GM18951 (cell line): ENCODE results near the gene MYL10.

Source experiments
- POLR2A ChIP-seq: IDR thresholded peaks from 4 replicates; pipeline ENCODE4 v1.6.1; 2011; ENCODE audit warnings: mild to moderate bottlenecking; ENCODE audit not compliant: insufficient read length, insufficient read depth; ENCODE audit errors: extremely low read depth
- in situ Hi-C: fragments of 300-500 bp; cut with MboI; formaldehyde crosslinking; loops from one replicate; pipeline ENCODE4 v1.12.0; 2022; ENCODE audit warnings: low sequenced_read_pairs, mixed read lengths, inconsistent platforms; ENCODE audit not compliant: unreplicated experiment

Gene MYL10

DNA sequence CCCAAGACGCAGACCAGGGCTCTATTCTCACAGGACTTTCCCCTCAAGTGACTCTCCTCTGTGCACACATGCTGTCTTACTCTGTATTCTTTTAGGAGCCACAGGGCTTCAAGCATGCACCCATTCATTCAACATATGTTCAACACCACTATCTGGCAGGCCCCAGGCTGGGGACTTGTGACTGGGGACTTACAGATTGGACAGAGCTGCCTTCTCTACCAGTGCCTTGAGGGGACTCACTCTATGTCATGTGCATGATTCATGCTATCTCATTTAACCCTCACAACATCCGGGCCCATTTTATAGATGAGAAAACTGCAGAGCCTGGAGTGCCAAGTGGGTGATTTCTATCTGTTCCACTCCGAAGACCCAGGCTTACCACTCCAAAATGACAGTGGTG, 34.3 kb downstream of the MYL10 start:
- no peak for TF ChIP-seq POLR2A
- in situ Hi-C loops = no loop called here

DNA sequence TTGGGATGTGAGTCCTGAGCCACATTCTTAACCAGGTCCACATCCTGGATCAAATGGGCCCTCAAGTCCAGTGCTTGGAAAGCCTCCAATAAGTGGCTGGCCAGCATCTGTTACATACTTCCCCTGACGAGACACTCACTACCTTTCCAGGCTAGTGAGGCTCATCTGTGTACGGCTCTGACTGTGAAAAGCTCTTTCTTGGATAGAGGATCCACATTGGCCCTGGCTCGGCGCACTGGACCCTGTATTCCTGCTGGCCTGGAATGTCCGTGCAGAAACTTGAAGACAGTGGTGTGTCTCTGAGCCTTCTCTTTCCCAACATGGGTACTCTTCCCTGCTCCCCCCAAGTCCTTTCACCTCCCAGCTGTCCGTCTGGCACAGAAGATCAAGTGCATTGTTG, 35.5 kb downstream of the MYL10 start:
- TF ChIP-seq POLR2A = no peak
- in situ Hi-C loops = no loop called here

DNA sequence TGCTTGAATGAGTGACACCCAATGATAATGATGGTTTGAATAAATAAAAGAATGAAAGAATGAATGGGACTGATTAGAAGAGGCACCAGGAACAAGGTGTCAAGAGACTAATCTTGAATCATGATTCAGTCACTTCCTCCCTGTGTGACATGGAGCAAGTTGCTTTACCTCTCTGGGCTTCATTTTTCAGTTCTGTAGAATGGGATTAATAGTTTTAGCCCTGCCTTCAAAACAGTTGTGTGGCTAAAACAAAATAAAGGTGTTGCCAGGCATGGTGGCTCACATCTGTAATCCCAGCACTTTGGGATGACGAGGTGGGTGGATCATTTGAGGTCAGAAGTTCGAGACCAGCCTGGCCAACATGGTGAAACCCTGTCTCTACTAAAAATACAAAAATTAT, 37.6 kb downstream of the MYL10 start:
- in situ Hi-C loops = no loop called here
- no peak for TF ChIP-seq POLR2A

DNA sequence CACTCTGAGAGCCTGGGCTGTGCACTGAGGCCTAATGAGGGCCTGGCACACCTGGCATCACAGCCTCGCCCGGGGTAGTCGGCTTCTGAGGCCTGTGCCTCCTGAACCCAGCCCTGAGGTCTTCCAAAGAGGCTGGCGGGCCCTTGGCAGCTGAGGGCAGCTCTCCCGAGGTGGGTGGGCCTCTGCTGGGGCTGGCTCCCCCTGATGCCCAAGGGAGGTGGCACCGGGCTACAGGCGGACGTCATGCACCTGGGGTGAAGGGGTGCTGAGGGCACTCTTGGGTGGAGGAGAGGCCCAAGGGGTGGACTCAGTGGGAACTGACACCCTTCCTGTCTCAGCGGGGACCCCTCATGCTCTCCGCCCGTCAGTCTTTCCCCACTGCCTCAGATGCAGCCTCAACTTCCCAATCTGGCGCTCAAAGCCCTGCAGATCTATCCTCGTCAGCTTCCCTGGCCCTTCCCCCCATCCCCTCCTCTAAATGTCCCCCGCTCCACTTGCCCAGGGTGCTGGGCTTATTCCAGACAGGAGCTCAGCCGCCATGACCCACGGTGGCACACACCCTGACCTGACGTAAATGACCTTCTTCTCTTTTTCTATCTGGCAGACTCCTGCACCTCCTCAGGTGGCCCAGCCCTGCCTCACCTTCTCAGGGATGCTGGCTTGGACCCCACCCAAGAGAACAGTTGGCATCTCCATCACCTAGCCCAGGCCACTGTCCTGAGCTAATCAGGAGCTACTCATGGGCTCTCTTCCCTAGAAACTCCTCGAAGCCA, 38.2 kb downstream of the MYL10 start:
- no peak for TF ChIP-seq POLR2A
- in situ Hi-C loops = no loop called here

DNA sequence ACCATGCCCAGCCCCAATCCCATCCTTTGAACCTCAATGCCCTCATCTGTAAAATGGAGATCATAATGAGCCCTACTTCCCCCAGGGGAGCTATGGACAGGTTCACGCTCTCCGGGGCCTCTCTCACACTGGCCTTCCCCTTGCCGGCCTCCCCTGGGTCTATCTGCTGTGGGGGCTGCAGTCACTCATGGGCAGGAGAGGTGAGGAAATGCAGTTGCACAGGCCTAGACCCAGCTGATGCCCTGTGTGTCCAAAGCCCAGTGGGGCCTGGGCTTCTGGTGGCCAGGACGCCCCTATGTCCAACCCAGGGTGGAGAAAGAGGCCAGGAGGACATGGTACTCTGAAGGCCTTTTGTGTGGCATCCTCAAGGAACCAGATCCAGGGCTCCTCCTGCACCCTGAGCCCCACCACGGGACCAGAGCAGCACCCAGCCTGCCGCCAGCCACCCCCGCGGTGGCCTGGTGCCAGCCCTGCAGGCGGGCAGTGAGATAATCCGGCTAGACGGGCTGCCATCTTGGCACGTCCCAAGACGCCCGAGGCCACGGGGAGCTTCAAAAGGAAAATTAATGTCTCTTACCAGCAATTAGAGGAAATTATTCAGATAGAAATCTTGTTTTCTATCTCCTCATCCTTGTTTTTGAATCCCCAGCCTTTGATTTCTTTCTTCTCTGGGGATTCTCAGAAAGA, 39.0 kb downstream of the MYL10 start:
- in situ Hi-C loops = no loop called here
- no peak for TF ChIP-seq POLR2A

DNA sequence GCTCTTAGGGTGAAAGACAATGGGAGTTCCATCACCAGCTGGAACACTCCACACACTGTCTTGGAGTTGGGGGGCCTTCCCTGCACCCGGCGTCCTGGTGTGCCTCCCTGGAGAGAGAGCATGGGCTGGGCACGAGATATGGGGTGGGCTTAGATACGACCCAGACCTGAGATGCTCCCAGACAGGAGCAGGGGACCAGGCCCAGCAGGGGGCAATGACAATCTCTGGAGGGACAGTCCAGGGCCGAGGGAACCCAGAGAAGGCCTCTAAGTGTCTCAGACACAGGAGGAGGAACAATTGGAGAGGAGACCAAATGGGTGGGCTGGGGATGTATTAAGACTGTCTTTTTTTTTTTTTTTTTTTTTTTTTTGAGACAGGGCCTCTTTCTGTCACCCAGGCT, 40.0 kb downstream of the MYL10 start:
- no peak for TF ChIP-seq POLR2A
- in situ Hi-C loops = no loop called here

DNA sequence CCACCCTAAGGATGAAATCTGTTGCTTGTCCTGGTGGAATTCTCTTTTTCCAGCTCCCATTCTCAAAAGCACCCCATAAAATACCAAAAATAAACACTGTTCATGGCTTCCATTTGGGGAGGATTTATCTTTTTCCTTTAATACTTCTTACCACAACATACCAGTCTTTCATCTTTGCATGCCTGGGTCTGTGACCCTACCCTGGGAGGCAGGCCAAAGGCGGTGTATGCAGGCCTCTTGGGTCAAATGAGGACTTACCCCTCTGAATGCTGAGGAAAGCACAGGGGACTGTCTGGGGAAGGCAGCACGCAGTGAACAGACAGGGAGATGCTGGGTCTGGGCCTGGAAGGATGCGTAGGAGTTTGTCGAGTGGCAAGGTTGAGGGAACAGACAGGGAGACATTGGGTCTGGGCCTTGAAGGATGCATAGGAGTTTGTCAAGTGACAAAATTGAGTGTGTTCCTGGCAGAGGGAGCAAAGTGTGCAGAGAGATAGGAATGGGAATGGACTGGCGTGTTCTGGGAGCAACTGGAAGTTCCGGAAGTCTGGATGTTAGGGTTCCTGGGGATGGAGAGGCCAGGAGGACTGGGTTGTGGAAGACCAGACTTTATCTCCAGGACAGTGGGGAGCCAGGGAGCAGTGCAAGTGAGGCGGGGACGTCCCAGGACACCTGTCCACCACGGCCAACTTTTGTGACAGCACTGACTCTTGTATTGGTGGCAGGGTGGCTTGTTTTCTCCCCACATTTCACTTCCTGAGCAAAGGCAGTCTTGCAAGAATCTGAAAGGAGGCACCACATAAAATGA, 40.8 kb downstream of the MYL10 start:
- in situ Hi-C loops = no loop called here
- no peak for TF ChIP-seq POLR2A

DNA sequence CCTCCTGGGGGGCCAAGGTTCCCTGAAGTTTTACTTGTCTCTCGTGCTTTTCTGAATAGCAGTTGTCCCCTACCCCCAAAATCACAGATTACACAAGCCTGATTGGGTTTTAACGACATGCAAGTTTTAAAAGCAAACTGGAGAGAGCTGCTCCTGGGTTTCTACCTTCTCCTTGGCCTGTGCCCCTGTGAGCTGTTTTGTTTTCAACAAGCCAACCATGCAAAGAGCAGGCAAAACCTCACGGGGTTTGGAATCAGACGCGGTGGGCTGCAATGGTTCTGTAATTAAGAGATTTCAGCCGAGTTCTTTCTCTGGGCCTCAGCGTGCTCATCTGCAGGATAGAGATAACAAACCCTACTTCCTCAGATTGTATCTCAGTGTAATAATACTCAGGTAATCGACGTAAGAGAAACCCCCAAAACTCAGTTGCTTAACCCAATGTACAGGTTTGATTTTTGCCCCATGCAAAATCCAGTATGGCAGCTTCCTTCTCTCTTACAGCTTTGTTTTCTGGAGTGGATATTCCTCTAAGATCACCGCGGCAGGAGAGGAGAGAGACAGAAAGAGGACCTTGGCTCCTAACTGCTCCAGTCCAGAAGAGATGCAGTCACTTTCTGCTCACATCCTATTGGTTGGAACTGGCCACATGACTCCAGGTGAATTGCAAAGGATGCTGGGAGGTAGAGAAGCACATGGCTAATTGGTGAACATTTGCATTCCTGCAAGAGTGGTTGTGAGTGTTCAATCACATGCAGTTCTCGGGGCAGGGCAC, 42.0 kb downstream of the MYL10 start:
- TF ChIP-seq POLR2A = no peak
- in situ Hi-C loops = no loop called here

DNA sequence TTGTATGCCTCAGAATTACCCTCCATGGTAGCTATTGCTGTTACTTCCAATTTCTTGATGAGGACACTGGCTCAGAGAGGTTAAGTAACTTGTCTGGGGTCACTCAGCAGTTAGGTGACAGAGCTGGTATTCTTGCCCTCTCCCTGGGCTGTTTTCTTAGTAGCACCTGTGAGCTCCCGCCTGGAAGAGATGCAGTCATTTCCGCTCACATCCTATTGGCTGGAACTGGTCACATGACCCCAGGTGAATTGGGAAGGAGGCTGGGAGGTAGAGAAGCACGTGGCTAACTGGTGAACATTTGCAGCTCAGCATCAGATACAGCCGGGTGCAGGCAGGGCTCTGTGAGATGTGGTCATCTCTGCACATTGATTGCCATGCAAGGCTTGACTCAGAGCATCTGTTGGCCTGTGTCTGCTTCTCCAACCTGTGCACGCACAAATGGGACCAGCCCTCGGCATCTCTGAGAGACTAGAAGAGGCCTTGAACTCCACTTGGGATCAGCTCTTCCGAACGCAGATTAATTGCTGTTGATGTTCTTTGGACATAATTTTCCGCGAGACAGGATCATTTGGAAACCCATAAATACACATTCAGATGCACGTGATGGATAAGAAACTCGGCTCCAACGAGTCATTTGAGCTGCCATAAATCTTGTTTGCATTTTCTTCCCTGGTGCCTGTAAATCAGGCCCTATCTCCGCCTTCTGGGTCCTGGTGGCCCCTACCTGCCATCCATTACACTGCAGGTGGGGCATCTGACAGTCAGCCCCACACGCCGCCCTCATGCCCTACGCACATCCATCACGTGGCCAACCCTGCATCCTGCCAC, 42.8 kb downstream of the MYL10 start:
- TF ChIP-seq POLR2A = no peak
- in situ Hi-C loops = no loop called here

DNA sequence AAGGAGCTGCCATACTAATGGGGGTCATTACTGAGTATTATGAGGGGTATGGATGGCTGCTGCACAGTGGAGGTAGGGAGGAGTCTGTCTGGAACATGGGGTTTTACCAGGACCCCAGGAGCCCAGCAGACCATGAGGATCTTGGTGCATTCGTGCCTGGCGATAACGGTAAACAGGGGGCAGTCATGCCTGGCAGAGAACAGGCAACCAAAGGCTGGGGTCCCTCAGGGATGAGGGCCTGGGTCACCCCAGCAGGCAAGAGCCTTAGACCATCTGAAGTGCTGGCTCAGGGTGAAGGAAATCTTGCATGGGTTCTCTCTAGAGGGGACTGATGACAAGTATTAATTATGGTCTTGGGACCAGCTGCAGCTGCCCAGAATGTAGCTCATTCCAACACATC, 46.1 kb downstream of the MYL10 start:
- in situ Hi-C loops = no loop called here
- TF ChIP-seq POLR2A = no peak

DNA sequence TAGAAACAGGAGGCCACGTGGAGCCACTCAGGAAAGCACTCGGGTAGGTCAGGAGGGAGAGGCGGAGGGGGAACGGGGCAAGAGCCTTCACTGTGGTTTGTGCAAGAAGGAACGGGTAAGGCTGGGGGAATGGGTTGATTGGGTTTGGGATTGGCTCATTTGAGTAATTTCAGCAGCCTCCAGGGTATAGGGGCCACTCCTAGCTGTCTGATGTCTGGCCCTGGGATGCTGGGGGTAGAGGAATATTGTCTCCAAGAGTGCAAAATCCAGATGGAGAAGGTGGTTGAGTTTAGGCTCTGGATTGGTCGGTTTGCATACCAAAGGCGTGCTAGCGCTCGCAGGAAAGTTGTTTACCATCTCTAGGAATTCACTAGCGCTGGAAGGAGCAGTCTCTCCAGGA, 47.2 kb downstream of the MYL10 start:
- TF ChIP-seq POLR2A = no peak
- in situ Hi-C loops = no loop called here

DNA sequence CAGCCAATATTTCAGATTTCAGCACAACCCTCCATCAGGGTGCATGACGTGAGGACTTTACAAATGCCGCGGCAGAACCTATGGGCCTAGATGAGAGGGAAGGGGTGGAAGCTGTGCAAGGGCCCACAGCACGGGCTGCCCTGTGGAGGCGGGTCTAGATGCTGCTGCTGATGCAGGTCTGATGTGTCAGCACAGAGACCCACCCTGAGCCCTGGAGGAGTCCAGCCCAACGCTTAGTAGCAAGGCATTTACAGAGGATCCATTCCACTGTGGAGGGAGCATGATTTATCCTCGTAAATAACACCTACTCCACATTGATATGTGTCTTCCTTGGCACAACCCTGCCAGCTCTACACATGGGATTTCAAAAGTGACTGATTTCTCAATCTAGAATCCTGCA, 48.5 kb downstream of the MYL10 start:
- no peak for TF ChIP-seq POLR2A
- in situ Hi-C loops = no loop called here
